Measurements from ENCODE around the gene ST3GAL4. TPM values are rescaled to one million over a fixed set of nuclear protein-coding genes. Genes with fewer than 3 reads are reported as not detected.
"Not testable (repeated sequence)": the region's sequence is repeated elsewhere in the genome, so short reads cannot be mapped to it uniquely, and the experiment has no call there.

The ST3GAL4 gene
- total RNA-seq, 1 experiment from 2014 or later = 13.1 TPM

DNA sequence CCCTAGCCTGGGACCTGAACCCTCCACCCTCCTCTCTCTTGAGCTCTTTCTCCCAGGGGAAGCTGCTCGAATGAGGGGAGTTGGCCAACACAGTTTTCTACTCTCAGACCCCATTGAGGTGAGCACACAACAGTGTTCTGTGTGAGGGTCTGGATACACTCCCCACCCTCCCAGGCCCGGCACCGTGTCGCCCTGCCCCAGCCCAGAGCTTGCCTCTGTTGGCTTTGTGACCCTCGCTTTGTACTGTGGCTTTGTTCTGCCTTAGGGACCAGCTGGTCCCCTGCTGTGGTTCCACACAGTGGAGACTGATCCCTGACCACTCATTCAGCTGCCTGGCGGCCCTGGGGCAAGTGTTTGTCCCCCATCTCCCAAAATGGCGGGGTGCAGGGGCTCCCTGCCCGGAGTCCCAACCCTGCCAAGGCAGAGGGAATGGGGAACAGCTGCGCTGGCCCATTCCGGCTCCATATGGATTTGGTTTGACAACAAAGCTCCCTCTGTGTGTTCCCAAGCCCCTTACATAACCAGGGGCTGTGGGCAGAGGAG is 8.3 kb downstream of the ST3GAL4 start (continued):
- no peak for TF ChIP-seq POLR2A (IDR thresholded peaks at IDR 0.05; ENCODE audit: borderline replicate concordance, extremely low read depth, insufficient read depth, insufficient read length)
- TF ChIP-seq CBX3 (IDR thresholded peaks at IDR 0.05; ENCODE audit: low read depth) = no peak
- TF ChIP-seq ZFX (IDR thresholded peaks at IDR 0.05) = no peak

DNA sequence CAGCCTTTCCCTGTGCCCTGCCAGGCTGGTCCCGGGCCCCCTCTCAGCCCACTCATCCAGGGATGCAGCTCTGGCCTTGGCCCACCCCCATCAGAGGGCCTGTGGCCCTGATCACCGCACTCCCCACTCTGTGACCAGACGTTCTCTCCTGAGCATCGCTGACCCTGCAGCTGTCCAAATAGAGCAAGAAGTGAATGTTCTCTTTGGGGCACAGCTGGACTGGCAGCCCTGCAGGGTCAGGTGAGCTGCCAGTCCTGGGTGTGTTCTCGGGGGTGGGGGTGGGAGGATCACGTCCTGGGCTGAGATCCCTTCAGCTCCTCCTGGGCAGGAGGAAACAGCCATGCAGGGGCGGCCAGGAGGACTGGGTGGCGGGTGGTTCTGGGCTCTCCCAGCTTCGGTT is 9.2 kb downstream of the ST3GAL4 start:
- CTCF ChIA-PET; intact Hi-C loops (cut with micrococcal nuclease); H3K9me3 ChIP-seq (ENCODE audit: control insufficient read depth in 1 of 2, insufficient read depth in 1 of 2, low read depth in 1 of 2, low read length in 2 of 2); DNase-seq (ENCODE audit: low read depth, low spot score); H3K27me3 ChIP-seq (ENCODE audit: insufficient read depth, low read length); H3K4me2 ChIP-seq (ENCODE audit: low read length); H3K36me3 ChIP-seq (ENCODE audit: control insufficient read depth in 1 of 2, insufficient read depth in 2 of 2, low read length in 2 of 2); H3K9ac ChIP-seq (ENCODE audit: low read length); H3K9me2 ChIP-seq (ENCODE audit: insufficient read depth); ATAC-seq; H3K4me3 ChIP-seq (replicated peaks in 1 of 2; ENCODE audit: low read depth in 1 of 2, low read length in 2 of 2); H4K20me1 ChIP-seq (ENCODE audit: insufficient read depth); H3K27ac ChIP-seq (ENCODE audit: low read depth, low read length); H3K79me2 ChIP-seq (ENCODE audit: insufficient read depth, low read length); POLR2A ChIA-PET; BruUV-seq (replicated peaks); H2AFZ ChIP-seq (ENCODE audit: low read depth, low read length, poor library complexity, severe bottlenecking); RAD21 ChIA-PET (ENCODE audit: low non-redundant PET in 1 of 2, low total read pairs in 2 of 2, uncharacterized antibody in 2 of 2, unreplicated experiment in 2 of 2): not testable (repeated sequence)
- H3K4me1 ChIP-seq (ENCODE audit: control insufficient read depth in 1 of 2, insufficient read depth in 2 of 2, low read length in 2 of 2) = peaks cover 3 to 16% of the 10 kb centered on the region in 2 experiments; a peak in 2 of 4 replicates

DNA sequence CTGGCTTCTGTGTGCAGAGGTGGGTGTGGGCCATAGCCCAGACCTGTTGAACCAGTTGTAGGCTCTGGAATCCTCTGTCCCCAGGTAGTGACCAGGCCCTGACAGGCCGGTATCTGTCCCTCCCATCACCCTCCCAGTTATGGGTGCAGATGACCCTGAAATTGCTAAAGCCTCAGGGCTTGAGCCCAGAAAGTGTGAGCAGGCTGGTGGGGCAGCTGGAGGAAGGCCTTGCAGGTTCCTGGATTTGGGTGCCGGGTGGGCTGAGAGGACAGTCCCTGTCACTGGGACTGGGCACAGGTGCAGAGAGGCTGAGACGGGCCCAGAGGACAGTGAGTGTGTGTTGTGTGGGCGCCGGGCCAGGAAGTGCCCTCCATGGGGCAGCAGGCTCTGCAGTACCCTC is 10.0 kb downstream of the ST3GAL4 start:
- H3K4me3 ChIP-seq (replicated peaks in 1 of 2; ENCODE audit: low read depth in 1 of 2, low read length in 2 of 2); DNase-seq (ENCODE audit: low read depth, low spot score); intact Hi-C loops (cut with micrococcal nuclease); H3K4me1 ChIP-seq (ENCODE audit: control insufficient read depth in 1 of 2, insufficient read depth in 2 of 2, low read length in 2 of 2); H2AFZ ChIP-seq (ENCODE audit: low read depth, low read length, poor library complexity, severe bottlenecking); H3K9me3 ChIP-seq (ENCODE audit: control insufficient read depth in 1 of 2, insufficient read depth in 1 of 2, low read depth in 1 of 2, low read length in 2 of 2); H3K27ac ChIP-seq (ENCODE audit: low read depth, low read length); H3K36me3 ChIP-seq (ENCODE audit: control insufficient read depth in 1 of 2, insufficient read depth in 2 of 2, low read length in 2 of 2); BruUV-seq (replicated peaks); RAD21 ChIA-PET (ENCODE audit: low non-redundant PET in 1 of 2, low total read pairs in 2 of 2, uncharacterized antibody in 2 of 2, unreplicated experiment in 2 of 2); ATAC-seq; H3K9ac ChIP-seq (ENCODE audit: low read length); H3K4me2 ChIP-seq (ENCODE audit: low read length); H4K20me1 ChIP-seq (ENCODE audit: insufficient read depth); H3K27me3 ChIP-seq (ENCODE audit: insufficient read depth, low read length); CTCF ChIA-PET; H3K9me2 ChIP-seq (ENCODE audit: insufficient read depth); POLR2A ChIA-PET; H3K79me2 ChIP-seq (ENCODE audit: insufficient read depth, low read length): not testable (repeated sequence)

Data from HCT116 (cell line).